ENCODE data around the gene ZNF664.
A peak's percentile ranks its signal among the peaks of the same experiment; 100 is the strongest.

Gene ZNF664

DNA sequence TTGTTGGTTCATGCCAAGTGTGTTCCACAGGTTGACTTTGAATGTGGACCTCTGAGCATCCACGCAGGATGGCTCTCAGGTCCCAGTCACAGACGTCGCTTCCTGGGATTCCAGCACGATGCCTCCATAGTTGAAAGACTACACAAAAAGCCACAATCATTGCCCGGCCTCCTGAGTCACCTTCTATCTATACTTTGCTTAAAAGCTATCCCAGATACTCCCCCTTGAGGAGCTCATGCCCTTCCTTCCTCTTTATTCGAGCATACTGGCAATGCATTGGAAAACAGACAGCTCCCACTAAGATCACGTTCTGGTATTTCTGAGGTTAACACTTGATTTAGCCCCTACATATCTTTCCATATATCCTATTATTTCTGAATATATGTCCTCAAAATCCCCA lies 40.1 kb downstream of the ZNF664 start:
- DNase-seq, result no peak

DNA sequence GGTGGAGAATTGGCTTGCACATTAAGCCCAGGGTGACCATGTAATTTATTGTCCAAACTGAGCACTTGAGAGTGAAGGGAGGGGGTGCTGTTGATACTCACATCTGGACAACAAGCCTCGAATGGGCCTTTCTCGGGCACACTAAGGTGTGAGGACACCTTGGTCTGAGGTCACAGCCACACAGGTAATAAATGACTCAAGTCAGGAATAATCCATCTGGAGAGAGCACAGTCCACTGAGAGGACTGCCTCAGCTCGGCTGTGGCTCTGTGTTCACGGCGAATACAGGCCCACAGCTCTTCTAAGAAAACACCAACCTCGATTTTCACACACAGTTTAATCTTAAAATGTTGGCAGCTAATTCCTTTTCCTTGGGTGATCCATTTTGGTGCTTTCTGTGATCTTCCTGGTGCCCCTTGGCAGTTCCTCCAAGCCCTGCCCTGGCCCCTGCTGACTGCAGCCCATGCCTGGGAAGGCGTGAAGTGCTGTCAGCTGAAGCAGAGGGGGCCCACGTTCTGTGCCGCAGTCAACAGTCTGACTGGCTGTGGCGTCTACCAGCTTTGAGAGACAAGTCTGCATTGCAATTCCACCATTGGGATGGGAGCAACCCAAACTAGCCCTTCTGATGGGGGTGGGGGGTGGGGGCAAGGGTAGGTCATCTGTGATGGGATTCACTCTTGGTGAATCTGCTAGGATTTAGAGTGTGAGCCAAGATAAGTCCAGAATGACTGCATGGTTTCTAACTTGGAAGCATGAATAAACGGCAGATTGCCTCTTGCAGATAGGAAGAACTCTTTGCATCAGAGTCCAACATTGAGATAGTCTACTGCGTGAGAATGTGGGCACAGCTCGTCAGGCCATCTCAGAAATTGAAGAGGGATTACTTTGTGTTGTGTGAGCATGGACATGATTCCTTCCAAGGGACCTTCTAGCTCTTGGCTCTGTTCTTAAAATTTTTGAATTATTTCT lies 42.8 kb downstream of the ZNF664 start:
- DNase-seq, result no peak

- no peak for DNase-seq
These were observed 44.0 kb downstream of the ZNF664 start for GRCh38 chr12:124017064-124017463.

GRCh38 chr12:124018539-124018938 lies 45.5 kb downstream of the ZNF664 start:
- no peak for DNase-seq

DNA sequence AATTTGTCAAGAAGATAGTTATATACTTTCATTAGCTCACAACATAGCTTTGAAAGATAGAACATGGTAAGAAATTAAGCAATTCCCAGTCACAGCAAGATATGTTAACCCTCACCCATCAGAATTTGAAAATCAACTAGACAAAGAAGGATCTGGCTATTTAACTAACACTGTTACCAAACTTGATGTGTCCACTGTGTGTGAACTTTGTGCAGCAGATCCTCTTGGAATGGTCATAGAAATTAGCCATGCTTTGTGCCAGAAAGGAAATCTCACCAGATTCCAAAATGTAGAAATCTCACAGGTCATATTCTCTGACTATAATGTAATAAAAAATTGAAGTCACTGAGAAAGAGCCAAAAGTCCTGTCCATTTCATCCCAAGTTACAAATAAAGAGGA lies 46.1 kb downstream of the ZNF664 start:
- no peak for DNase-seq

DNA sequence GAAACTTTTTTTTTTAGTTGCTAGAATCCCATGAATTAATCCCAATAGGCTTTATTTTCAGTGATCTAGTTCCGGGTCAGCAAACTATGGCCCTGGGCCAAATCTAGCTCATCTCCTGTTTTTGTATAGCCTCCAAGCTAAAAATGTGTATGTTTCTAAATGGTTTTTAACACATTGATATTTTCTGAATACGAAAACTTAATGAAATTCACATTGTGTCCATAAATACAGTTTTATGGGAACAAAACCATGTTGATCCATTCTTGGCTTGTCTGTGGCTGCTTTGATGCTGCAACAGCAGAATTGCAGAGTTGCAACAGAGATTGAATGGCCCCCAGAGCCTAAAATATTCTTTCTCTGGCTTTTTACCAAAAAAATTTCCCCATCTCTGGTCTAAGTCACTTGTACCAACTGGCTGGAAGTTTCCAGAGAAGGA lies 47.5 kb downstream of the ZNF664 start:
- DNase-seq, result no peak

GRCh38 chr12:124021007-124021406 lies 48.0 kb downstream of the ZNF664 start:
- no peak for DNase-seq

DNA sequence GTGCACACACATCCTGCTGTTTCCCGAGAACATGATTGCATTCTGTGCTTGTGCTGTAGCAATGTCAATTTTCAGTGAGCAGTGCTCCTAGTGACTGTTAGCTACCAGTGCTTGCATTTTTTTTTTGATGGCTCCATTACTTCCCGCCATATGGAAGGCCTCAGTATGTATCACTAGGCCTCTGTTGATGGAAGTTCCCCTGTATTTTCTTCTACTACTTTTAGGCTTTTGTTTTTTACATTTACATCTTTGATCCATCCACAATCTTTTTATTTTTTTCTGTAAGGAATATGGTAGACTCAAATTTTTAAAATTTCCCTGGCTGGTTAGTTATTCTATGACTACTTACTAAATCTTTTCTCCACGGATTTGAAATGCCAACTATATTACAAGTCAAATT lies 49.1 kb downstream of the ZNF664 start:
- DNase-seq, result no peak

- DNase-seq, result no peak
These were observed 51.3 kb downstream of the ZNF664 start for GRCh38 chr12:124024263-124024678.

DNA sequence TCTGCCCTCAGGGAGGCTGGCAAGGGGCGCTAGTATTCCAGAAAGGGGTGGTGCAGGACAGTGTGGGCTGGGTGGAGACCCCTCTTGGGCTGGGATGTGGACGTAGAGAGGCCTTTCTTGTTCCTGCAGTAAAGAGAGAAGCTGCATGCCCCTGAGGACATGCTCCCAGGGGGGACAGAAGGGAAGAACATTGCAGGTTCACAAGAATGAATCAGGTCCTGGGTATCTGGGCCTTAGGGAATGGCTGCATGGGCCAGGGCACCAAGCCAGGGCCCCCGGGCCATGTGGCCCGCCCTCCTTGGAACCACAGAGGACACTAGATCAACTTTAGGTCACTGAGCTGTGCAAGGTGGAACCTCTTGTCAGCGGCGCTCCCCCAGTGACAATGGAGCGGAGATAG lies 51.8 kb downstream of the ZNF664 start:
- no peak for DNase-seq

- DNase-seq, result no peak
These were observed 52.6 kb downstream of the ZNF664 start for GRCh38 chr12:124025661-124026060.

DNA sequence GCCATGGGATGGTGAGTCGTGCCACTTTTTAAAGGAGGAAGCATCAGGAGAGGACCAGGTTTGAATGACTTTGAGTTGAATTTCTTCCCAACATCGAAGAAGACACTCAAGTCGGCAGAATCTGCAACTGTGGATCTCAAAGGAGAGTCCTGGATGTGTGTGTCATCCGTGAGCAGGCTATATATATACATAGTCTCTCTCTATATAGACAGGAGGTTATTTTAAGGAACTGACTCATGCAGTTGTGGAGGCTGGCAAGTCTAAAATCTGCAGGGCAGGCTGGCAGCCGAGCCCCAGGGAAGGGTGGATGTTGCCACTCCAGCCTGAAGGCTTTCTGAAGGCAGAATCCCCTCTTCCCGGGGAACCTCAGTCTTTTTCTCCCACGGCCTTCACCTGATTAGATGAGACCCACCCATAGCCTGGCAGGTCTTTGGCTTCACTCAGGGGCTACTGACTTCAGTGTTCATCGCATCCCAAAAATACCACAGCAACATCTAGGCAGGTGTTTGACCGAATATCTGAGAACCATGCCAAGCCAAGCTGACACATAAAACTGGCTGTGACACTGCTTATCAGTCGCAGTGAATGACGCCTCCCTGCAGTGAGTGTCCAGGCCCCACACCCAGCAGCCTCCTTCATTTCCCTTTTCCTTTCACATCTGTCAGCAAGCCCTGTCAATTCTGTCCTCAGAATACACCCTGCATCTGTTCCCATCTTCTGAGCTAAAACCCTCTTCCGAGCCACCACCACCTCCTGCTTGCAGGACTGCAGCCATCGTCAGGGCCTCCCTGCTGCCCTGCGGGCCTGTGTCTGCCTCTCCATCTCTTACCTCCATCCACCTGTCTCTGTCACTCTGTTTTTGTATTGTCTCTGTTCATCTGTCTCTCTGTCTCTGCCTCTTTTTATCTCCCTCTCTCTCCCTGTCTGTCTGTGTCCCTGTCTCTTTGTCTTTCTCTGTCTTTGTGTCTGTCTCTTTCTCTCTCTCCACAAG lies 54.0 kb downstream of the ZNF664 start:
- no peak for DNase-seq

DNA sequence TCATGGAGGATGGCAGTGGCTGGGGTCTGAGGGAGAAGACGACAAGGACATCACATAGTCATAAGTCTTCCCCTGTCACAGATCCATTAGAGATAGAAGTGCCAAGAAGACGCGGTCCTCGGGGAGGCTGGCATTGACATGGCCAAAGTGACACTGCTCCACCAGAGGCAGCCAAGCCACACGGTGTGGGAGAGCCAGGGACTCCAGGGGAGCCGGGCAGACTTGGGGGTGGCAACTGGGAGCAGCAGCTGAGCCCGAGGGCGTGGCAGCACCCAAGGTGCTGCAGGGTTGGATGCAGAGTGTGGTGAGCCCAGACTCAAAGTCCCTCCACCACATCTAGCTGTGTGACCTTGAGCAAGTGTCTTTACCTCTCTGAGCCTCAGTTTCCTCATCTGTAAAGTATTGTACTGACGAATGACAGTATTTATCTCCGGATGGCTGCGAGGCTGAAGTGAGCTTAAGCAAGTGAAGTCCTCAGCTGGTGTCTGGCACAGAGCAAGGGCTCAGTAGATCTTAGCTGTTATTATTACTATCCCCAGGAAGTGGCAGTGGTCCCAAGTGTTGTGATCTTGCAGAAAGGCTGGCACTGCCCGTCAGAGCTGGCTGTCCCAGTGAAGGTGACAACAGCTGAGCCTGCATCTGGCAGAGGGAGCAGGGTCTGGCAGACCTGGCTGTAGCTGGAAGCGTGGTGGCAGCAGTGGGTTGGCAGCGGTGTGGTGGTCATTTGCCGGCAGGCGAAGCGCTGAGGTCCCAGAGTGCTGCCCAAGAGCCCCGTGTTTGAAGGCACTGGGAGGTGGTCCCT lies 54.9 kb downstream of the ZNF664 start:
- DNase-seq, result no peak

GRCh38 chr12:124028555-124028925 lies 55.5 kb downstream of the ZNF664 start:
- DNase-seq, result no peak

DNA sequence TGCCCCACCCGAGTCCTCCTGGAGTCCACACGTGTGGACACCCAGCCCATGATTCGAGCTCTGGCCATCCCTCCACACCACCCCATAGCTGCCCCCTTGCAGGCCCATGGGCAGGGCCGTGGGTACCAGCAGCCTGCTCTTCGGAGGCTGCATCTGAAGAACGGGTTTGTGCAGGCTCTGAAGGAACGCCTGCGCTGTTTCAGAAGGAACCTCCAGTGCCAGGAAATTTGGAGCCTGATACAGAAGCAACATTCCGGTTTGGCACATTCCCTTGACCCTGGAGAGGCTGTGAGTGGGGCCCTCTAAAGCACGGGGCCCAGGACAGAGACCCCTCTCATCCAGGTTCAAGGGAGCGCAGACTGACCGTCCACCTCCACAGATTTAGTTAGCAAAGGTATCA lies 57.0 kb downstream of the ZNF664 start:
- no peak for DNase-seq

- no peak for DNase-seq
These were observed 57.5 kb downstream of the ZNF664 start for GRCh38 chr12:124030510-124030909.

DNA sequence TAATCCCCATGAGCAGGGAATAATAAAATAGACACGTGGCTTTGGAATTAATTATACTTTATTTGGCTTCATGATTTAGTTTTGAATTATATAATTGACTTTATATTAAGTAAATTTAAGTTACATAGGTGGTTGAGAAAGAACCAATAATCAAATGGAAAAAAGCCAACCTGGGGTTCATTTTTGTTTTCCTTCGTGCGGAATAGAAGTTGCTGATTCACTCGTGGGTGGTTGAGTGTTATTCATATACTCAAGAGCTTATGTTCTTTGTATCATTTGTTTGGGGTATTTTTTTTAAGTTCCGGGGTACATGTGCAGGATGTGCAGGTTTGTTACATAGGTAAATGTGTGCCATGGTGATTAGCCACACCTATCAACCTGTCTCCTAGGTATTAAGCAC lies 58.0 kb downstream of the ZNF664 start:
- DNase-seq, result no peak

- DNase-seq, result peak in 1 of 2 experiments; percentile 63
These were observed 59.4 kb downstream of the ZNF664 start for GRCh38 chr12:124032265-124032886.

DNA sequence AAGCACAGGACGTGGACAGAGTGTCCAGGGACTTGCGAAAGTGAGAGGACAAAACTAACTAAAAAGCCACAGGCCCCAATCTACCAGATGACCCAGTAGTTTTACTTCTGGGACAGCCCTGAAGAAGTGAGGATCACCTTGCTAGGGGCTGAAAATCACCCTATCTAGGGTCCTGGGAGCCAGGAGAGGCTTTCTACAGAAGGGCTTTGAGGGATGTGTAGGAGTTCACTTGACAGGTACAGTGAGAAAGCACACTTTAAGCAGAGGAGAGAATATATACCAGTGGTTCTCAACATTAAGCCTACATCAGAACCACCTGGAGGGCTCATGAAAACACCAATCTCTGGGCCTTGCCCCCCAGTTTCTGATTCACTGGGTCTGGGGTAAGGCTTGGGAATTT lies 60.8 kb downstream of the ZNF664 start:
- DNase-seq, result no peak

DNA sequence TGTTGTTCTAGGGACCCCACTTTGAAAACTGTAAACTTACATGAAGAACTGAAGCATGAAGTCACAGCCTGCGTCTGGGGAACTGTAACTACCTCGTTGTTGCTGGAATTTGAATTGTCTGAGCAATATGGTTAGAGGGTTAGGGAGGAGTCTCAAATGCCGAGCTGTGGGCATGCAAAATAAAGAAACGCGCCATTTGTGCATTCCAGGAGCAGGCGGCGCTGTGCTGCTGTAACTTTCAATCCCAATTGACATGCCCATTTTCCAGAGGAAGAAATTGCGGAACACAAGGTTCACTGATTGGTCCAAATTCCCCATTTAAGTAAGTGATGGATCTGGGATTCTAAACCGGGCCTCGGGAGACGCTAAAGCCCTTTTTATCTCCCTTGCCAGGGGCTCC lies 61.3 kb downstream of the ZNF664 start:
- no peak for DNase-seq

- no peak for DNase-seq
These were observed 62.1 kb downstream of the ZNF664 start for GRCh38 chr12:124035163-124035562.

- no peak for DNase-seq
These were observed 63.2 kb downstream of the ZNF664 start for GRCh38 chr12:124036171-124036598.

All from NCI-H526 (cell line).